GM23248 (cell line): ENCODE measurements around the gene MUC3A. TPM values are rescaled to one million over a fixed set of nuclear protein-coding genes. Genes with fewer than 3 reads are reported as not detected.
"Not testable (repeated sequence)": the region's sequence is repeated elsewhere in the genome, so short reads cannot be mapped to it uniquely, and the experiment has no call there.

Experiments
- DNase-seq: peaks from one replicate; pipeline ENCODE4 v3.0.0-alpha.2; 2015
- H2AFZ ChIP-seq: fragments of 200-600 bp; sonication (generic); 2 replicates; pipeline ENCODE4 v1.6.1; 2016; ENCODE audit warnings: antibody characterized with exemption
- H3F3A ChIP-seq: fragments of 200-600 bp; sonication (generic); 2 replicates; pipeline ENCODE4 v1.6.1; 2016; ENCODE audit warnings: mild to moderate bottlenecking, antibody characterized with exemption, mixed run types; ENCODE audit not compliant: insufficient read depth
- H3K27ac ChIP-seq: fragments of 200-600 bp; sonication (generic); 2 replicates; pipeline ENCODE4 v1.5.1; 2016; ENCODE audit warnings: mild to moderate bottlenecking
- H3K27me3 ChIP-seq: fragments of 200-600 bp; sonication (generic); replicated peaks from 2 replicates; pipeline ENCODE4 v1.6.1; 2016; ENCODE audit warnings: mild to moderate bottlenecking; ENCODE audit not compliant: insufficient read depth
- H3K36me3 ChIP-seq: fragments of 200-600 bp; sonication (generic); 2 replicates; pipeline ENCODE4 v1.6.1; 2016; ENCODE audit warnings: low read depth, mild to moderate bottlenecking
- H3K4me1 ChIP-seq: fragments of 200-600 bp; sonication (generic); 2 replicates; pipeline ENCODE4 v1.6.1; 2016; ENCODE audit warnings: mild to moderate bottlenecking; ENCODE audit not compliant: insufficient read depth
- H3K4me2 ChIP-seq: fragments of 200-600 bp; sonication (generic); one replicate; pipeline ENCODE4 v1.6.1; 2016; ENCODE audit warnings: mild to moderate bottlenecking; ENCODE audit not compliant: unreplicated experiment
- H3K4me3 ChIP-seq: fragments of 200-600 bp; sonication (generic); 2 replicates; pipeline ENCODE4 v1.5.1; 2016; ENCODE audit warnings: mild to moderate bottlenecking
- H3K79me2 ChIP-seq: fragments of 200-600 bp; sonication (generic); 2 replicates; pipeline ENCODE4 v1.6.1; 2016; ENCODE audit warnings: mild to moderate bottlenecking; ENCODE audit not compliant: insufficient read depth
- H3K9ac ChIP-seq: fragments of 200-600 bp; sonication (generic); 2 replicates; pipeline ENCODE4 v1.6.1; 2016; ENCODE audit warnings: mild to moderate bottlenecking
- H3K9me2 ChIP-seq: fragments of 200-600 bp; sonication (generic); 2 replicates; pipeline ENCODE4 v1.6.1; 2016; ENCODE audit warnings: mixed run types, mild to moderate bottlenecking, moderate library complexity; ENCODE audit not compliant: insufficient read depth
- H3K9me3 ChIP-seq: fragments of 200-600 bp; sonication (generic); one replicate; pipeline ENCODE4 v1.6.1; 2017; ENCODE audit warnings: low read depth
- H4K20me1 ChIP-seq: fragments of 200-600 bp; sonication (generic); 2 replicates; pipeline ENCODE4 v1.6.0; 2016; ENCODE audit not compliant: insufficient read depth
- EZH2 ChIP-seq: fragments of 200-600 bp; sonication (generic); IDR thresholded peaks from 2 replicates; pipeline ENCODE4 v1.6.1; 2018; ENCODE audit warnings: antibody characterized with exemption, mild to moderate bottlenecking; ENCODE audit not compliant: insufficient read depth, poor library complexity, severe bottlenecking
- EZH2phosphoT487 ChIP-seq: fragments of 200-600 bp; sonication (generic); IDR thresholded peaks from 2 replicates; pipeline ENCODE4 v1.6.1; 2018; ENCODE audit warnings: antibody characterized with exemption, moderate library complexity, mild to moderate bottlenecking, low read depth; ENCODE audit not compliant: insufficient read depth
- WGBS, 2 experiments: methylation state at CpG; one replicate each; pipeline ENCODE4 v1.1.6; 2015 to 2017; ENCODE audit warnings: low lambda C conversion rate in 2 of 2, low coverage in 1 of 2; ENCODE audit errors: missing lambda C conversion rate in 2 of 2; 5-methylcytosine and 5-hydroxymethylcytosine counted together
- in situ Hi-C: fragments of 300-500 bp; cut with MboI; formaldehyde crosslinking; loops from 2 replicates; pipeline ENCODE4 v1.15.0; 2020
- polyA plus RNA-seq: library from polyadenylated mRNA; unstranded; fragments of >200 nt; fragmentation: Nextera tagmentation; extraction: Ambion mirVana; gene quantifications from 2 replicates; pipeline ENCODE4 v1.2.1, GENCODE V29; 2016
- total RNA-seq: library from RNA; depleted of rRNA; stranded (reverse); fragments of >200 nt; shearing (Covaris generic); gene quantifications from 2 replicates; pipeline ENCODE4 v1.2.3, GENCODE V29; 2014

Gene MUC3A
- total and polyA plus RNA-seq, 2 experiments from 2014 or later: not detected

DNA sequence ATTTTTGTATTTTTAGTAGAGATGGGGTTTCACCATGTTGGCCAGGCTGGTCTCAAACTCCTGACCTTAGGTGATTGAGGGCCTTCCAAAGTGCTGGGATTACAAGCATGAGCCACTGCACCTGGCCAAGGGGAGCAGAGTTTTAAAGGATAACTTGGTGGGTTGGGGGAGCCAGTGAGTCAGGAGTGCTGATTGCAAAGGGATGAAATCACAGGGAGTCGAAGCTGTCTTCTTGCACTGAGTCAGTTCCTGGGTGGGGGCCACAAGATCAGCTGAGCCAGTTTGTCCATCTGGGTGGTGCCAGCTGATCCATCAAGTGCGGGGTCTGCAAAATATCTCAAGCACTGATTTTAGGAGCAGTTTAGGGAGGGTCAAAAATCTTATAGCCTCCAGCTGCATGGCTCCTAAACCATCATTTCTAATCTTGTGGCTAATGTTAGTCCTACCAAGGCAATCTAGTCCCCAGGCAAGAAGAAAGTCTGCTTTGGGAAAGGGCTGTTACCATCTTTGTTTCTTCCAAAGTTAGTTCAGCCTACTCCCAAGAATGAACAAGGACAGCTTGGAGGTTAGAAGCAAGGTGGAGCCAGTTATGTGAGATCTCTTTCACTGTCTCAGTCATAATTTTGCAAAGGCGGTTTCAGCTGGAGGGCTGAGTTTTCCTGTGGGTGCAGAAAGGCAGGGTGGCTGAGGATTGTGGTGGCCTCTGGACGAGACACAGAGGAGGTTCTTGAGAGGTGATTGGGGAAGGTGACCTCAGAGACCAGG lies 35.9 kb downstream of the MUC3A start:
- H3K79me2 ChIP-seq, H3K9me2 ChIP-seq, in situ Hi-C loops, H3K9me3 ChIP-seq, H4K20me1 ChIP-seq, H3K27me3 ChIP-seq, H3K4me2 ChIP-seq, H3K9ac ChIP-seq, H3K4me3 ChIP-seq, H2AFZ ChIP-seq, H3K36me3 ChIP-seq, H3F3A ChIP-seq: not testable (repeated sequence)
- peak overlapping the region; percentile 46; the same call in 1 of the 2 replicates for H3K27ac ChIP-seq
- peak; percentile 67 for DNase-seq
- WGBS, 2 experiments: 39 to 52% methylated on average over 4 of the region's 4 CpGs
- peaks cover 17% of the 10 kb centered on the region for H3K4me1 ChIP-seq

DNA sequence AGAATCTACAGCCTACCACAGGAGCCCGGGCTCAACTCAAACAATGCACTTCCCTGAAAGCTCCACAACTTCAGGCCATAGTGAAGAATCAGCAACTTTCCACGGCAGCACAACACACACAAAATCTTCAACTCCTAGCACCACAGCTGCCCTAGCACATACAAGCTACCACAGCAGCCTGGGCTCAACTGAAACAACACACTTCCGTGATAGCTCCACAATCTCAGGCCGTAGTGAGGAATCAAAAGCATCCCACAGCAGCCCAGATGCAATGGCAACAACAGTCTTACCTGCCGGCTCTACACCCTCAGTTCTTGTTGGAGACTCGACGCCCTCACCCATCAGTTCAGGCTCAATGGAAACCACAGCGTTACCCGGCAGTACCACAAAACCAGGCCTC lies 42.3 kb downstream of the MUC3A start:
- TF ChIP-seq EZH2phosphoT487 (no peak), EZH2 (no peak)
- WGBS, 2 experiments: 62 to 67% methylated on average over 9 of the region's 9 CpGs
- H3F3A ChIP-seq: no peaks in the 10 kb centered on the region
- in situ Hi-C loops: no loop called here
- no peaks in the 10 kb centered on the region for H4K20me1 ChIP-seq
- H3K9ac ChIP-seq: no peak overlapping the region
- no peaks in the 10 kb centered on the region for H3K9me2 ChIP-seq
- DNase-seq: no peak
- H3K27me3 ChIP-seq: no peaks in the 10 kb centered on the region
- H3K4me1 ChIP-seq: no peaks in the 10 kb centered on the region
- no peaks in the 10 kb centered on the region for H3K36me3 ChIP-seq
- H3K4me3 ChIP-seq: no peak overlapping the region
- no peak overlapping the region for H2AFZ ChIP-seq
- no peak overlapping the region for H3K27ac ChIP-seq
- no peak overlapping the region for H3K4me2 ChIP-seq
- H3K9me3 ChIP-seq: no peaks in the 10 kb centered on the region
- no peaks in the 10 kb centered on the region for H3K79me2 ChIP-seq

DNA sequence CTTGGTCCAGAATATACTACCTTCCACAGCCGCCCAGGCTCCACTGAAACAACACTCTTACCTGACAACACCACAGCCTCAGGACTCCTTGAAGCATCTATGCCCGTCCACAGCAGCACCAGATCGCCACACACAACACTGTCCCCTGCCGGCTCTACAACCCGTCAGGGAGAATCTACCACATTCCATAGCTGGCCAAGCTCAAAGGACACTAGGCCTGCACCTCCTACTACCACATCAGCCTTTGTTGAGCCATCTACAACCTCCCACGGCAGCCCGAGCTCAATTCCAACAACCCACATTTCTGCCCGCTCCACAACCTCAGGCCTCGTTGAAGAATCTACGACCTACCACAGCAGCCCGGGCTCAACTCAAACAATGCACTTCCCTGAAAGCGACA lies 42.9 kb downstream of the MUC3A start:
- H2AFZ ChIP-seq, H3K27me3 ChIP-seq, H4K20me1 ChIP-seq, H3K4me1 ChIP-seq, H3F3A ChIP-seq, H3K4me2 ChIP-seq, H3K36me3 ChIP-seq, DNase-seq, in situ Hi-C loops, H3K79me2 ChIP-seq, H3K9ac ChIP-seq, H3K27ac ChIP-seq, H3K9me3 ChIP-seq, H3K4me3 ChIP-seq, H3K9me2 ChIP-seq: not testable (repeated sequence)
- WGBS, 2 experiments: 64 to 70% methylated on average over 11 to 12 of the region's 12 CpGs

DNA sequence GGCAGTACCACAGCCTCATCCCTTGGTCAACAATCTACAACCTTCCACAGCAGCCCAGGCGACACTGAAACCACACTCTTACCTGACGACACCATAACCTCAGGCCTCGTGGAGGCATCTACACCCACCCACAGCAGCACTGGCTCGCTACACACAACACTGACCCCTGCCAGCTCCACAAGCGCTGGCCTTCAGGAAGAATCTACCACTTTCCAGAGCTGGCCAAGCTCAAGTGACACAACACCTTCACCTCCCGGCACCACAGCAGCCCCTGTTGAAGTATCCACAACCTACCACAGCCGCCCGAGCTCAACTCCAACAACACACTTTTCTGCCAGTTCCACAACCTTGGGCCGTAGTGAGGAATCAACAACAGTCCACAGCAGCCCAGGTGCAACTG lies 45.3 kb downstream of the MUC3A start:
- in situ Hi-C loops, H2AFZ ChIP-seq, H3K27ac ChIP-seq, H3F3A ChIP-seq, H3K36me3 ChIP-seq, H3K79me2 ChIP-seq, H3K4me1 ChIP-seq, H3K9me3 ChIP-seq, H4K20me1 ChIP-seq, H3K4me3 ChIP-seq, H3K9me2 ChIP-seq, H3K4me2 ChIP-seq, H3K9ac ChIP-seq, H3K27me3 ChIP-seq, DNase-seq: not testable (repeated sequence)
- no CpG with 5 or more reads among the region's 9 CpGs for WGBS, 2 experiments

DNA sequence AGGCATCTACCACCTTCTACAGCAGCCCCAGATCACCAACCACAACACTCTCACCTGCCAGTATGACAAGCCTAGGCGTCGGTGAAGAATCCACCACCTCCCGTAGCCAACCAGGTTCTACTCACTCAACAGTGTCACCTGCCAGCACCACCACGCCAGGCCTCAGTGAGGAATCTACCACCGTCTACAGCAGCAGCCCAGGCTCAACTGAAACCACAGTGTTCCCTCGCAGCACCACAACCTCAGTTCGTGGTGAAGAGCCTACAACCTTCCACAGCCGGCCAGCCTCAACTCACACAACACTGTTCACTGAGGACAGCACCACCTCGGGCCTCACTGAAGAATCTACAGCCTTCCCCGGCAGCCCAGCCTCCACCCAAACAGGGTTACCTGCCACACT lies 49.2 kb downstream of the MUC3A start:
- H3F3A ChIP-seq, H3K27ac ChIP-seq, H3K36me3 ChIP-seq, H3K9me3 ChIP-seq, H3K4me1 ChIP-seq, H3K4me3 ChIP-seq, H3K9me2 ChIP-seq, in situ Hi-C loops, H3K27me3 ChIP-seq, H4K20me1 ChIP-seq, H2AFZ ChIP-seq, H3K9ac ChIP-seq, H3K4me2 ChIP-seq, DNase-seq, H3K79me2 ChIP-seq: not testable (repeated sequence)
- 54 to 61% methylated on average over 6 of the region's 10 CpGs for WGBS, 2 experiments

DNA sequence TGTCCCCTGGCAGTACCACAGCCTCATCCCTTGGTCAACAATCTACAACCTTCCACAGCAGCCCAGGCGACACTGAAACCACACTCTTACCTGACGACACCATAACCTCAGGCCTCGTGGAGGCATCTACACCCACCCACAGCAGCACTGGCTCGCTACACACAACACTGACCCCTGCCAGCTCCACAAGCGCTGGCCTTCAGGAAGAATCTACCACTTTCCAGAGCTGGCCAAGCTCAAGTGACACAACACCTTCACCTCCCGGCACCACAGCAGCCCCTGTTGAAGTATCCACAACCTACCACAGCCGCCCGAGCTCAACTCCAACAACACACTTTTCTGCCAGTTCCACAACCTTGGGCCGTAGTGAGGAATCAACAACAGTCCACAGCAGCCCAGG lies 50.0 kb downstream of the MUC3A start:
- H3K4me3 ChIP-seq, H3K27me3 ChIP-seq, H3K4me2 ChIP-seq, H3K9me3 ChIP-seq, in situ Hi-C loops, H2AFZ ChIP-seq, H3K27ac ChIP-seq, DNase-seq, H3F3A ChIP-seq, H3K4me1 ChIP-seq, H3K9ac ChIP-seq, H3K9me2 ChIP-seq, H4K20me1 ChIP-seq, H3K79me2 ChIP-seq, H3K36me3 ChIP-seq: not testable (repeated sequence)
- WGBS, 2 experiments: 67% methylated on average over 1 of the region's 9 CpGs; no CpG with 5 or more reads in 1 of the 2 experiments

DNA sequence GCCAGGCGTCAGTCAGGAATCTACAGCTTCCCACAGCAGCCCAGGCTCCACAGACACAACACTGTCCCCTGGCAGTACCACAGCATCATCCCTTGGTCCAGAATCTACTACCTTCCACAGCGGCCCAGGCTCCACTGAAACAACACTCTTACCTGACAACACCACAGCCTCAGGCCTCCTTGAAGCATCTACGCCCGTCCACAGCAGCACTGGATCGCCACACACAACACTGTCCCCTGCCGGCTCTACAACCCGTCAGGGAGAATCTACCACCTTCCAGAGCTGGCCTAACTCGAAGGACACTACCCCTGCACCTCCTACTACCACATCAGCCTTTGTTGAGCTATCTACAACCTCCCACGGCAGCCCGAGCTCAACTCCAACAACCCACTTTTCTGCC lies 50.7 kb downstream of the MUC3A start:
- H3K27ac ChIP-seq, H2AFZ ChIP-seq, H3K4me2 ChIP-seq, H4K20me1 ChIP-seq, H3K9ac ChIP-seq, H3K9me2 ChIP-seq, H3F3A ChIP-seq, H3K4me1 ChIP-seq, in situ Hi-C loops, H3K9me3 ChIP-seq, H3K36me3 ChIP-seq, H3K4me3 ChIP-seq, H3K27me3 ChIP-seq, H3K79me2 ChIP-seq, DNase-seq: not testable (repeated sequence)
- WGBS, 2 experiments: 58 to 62% methylated on average over 10 of the region's 10 CpGs
